Measurements from ENCODE around the gene ZBTB5. TPM values are rescaled to one million over a fixed set of nuclear protein-coding genes. Genes with fewer than 3 reads are reported as not detected.
"Not testable (repeated sequence)": the region's sequence is repeated elsewhere in the genome, so short reads cannot be mapped to it uniquely, and the experiment has no call there.

ZBTB5 gene
- total RNA-seq, 2 experiments from 2014 or later = 8.0 to 9.1 TPM

GRCh38 chr9:37485389-37486255, 20.4 kb upstream of the ZBTB5 start, which contains the start of gene POLR1E:
Gene POLR1E (plus strand): TSS chr9:37485948. CDS start chr9:37486048, 100 bp downstream.
- intact Hi-C loops (cut with DNase I, micrococcal nuclease) = loop anchor here (1.0 to 10.0 kb wide), 19 partner anchors 20 to 1291 kb away; partner anchors contain the start of genes EXOSC3 (in 2 of the 2), GRHPR (in 2 of the 2), SLC25A51 (in 2 of the 2) and TOMM5 (in 2 of the 2)
- Mint-ChIP-seq H3K9me3 (ENCODE audit: low read depth) (no peaks in the 10 kb centered on the region), H3K27me3 (peaks cover 7% of the 10 kb centered on the region), H3K27ac (peak within 1 kb of the TSS; percentile 93), H3K4me1 (peaks cover 41% of the 10 kb centered on the region), H3K4me3 (peak within 1 kb of the TSS; percentile 94), H3K36me3 (ENCODE audit: low read depth) (peaks cover 38% of the 10 kb centered on the region)
- POLR2A ChIA-PET = interaction anchor here (1.0 to 1.8 kb wide), 3 partner anchors 13 to 20 kb away, joined by 3 to 13 read pairs (median 4); partner anchors contain the start of gene ZBTB5
- DNase-seq (peak; percentile 98), ATAC-seq (peak; percentile 97)
- CTCF ChIA-PET = interaction anchor here (0.6 to 1.6 kb wide), 7 partner anchors 11 to 428 kb away, joined by 3 to 7 read pairs (median 3); no protein-coding TSS in a partner anchor

GRCh38 chr9:37480759-37481158, 15.5 kb upstream of the ZBTB5 start:
- no peaks in the 10 kb centered on the region for H3K9me3 Mint-ChIP-seq (ENCODE audit: low read depth)
- H3K27me3 Mint-ChIP-seq = peaks cover 22% of the 10 kb centered on the region
- ATAC-seq = no peak
- H3K4me1 Mint-ChIP-seq = peaks cover 10% of the 10 kb centered on the region
- H3K4me3 Mint-ChIP-seq = no peak overlapping the region
- intact Hi-C loops (cut with DNase I, micrococcal nuclease) = loop anchor here (10.0 kb wide), 4 partner anchors 274 to 1286 kb away; partner anchors contain the start of genes CLTA (in 1 of the 2), EXOSC3 (in 1 of the 2), SLC25A51 (in 1 of the 2) and TRMT10B (in 1 of the 2)
- ChIA-PET POLR2A (interaction anchor here (1.1 kb wide), 1 partner anchor 15 kb away, joined by 3 read pairs; no protein-coding TSS in a partner anchor), CTCF (interaction anchor here (1.0 to 4.6 kb wide), 4 partner anchors 11 to 422 kb away, joined by 3 to 15 read pairs (median 4); partner anchors contain the start of gene ZBTB5)
- H3K27ac Mint-ChIP-seq = no peak overlapping the region
- DNase-seq = no peak
- H3K36me3 Mint-ChIP-seq (ENCODE audit: low read depth) = no peaks in the 10 kb centered on the region

- H3K4me1 Mint-ChIP-seq; ATAC-seq; POLR2A ChIA-PET; H3K9me3 Mint-ChIP-seq (ENCODE audit: low read depth); H3K36me3 Mint-ChIP-seq (ENCODE audit: low read depth); H3K27ac Mint-ChIP-seq; DNase-seq; intact Hi-C loops (cut with DNase I, micrococcal nuclease); H3K4me3 Mint-ChIP-seq: not testable (repeated sequence)
- CTCF ChIA-PET = interaction anchor here (0.7 to 4.6 kb wide), 3 partner anchors 12 to 257 kb away, joined by 3 to 15 read pairs (median 3); partner anchors contain the start of gene ZBTB5
- H3K27me3 Mint-ChIP-seq = peaks cover 22% of the 10 kb centered on the region
These were observed 12.9 kb upstream of the ZBTB5 start for GRCh38 chr9:37477987-37478619.

GRCh38 chr9:37477443-37477842, 12.2 kb upstream of the ZBTB5 start:
- H3K9me3 Mint-ChIP-seq (ENCODE audit: low read depth); ATAC-seq; DNase-seq; H3K36me3 Mint-ChIP-seq (ENCODE audit: low read depth); intact Hi-C loops (cut with DNase I, micrococcal nuclease); H3K27ac Mint-ChIP-seq; H3K4me3 Mint-ChIP-seq; H3K4me1 Mint-ChIP-seq: not testable (repeated sequence)
- ChIA-PET CTCF (interaction anchor here (0.9 kb wide), 1 partner anchor 11 kb away, joined by 3 read pairs; no protein-coding TSS in a partner anchor), POLR2A (interaction anchor here (1.3 kb wide), 1 partner anchor 12 kb away, joined by 3 read pairs; the partner anchor contains the start of gene ZBTB5)
- peaks cover 22% of the 10 kb centered on the region for H3K27me3 Mint-ChIP-seq

GRCh38 chr9:37476930-37477329, 11.7 kb upstream of the ZBTB5 start:
- ATAC-seq (no peak), DNase-seq (no peak)
- no peak overlapping the region for H3K4me3 Mint-ChIP-seq
- no peaks in the 10 kb centered on the region for H3K36me3 Mint-ChIP-seq (ENCODE audit: low read depth)
- no peak overlapping the region for H3K27ac Mint-ChIP-seq
- peaks cover 22% of the 10 kb centered on the region for H3K27me3 Mint-ChIP-seq
- intact Hi-C loops (cut with DNase I, micrococcal nuclease) = no loop called here
- ChIA-PET CTCF (interaction anchor here (0.9 kb wide), 1 partner anchor 11 kb away, joined by 3 read pairs; no protein-coding TSS in a partner anchor), POLR2A (interaction anchor here (1.3 kb wide), 1 partner anchor 12 kb away, joined by 3 read pairs; the partner anchor contains the start of gene ZBTB5)
- H3K4me1 Mint-ChIP-seq = peaks cover 7% of the 10 kb centered on the region
- H3K9me3 Mint-ChIP-seq (ENCODE audit: low read depth) = peaks cover 3% of the 10 kb centered on the region

- POLR2A ChIA-PET = no interaction called here
- CTCF ChIA-PET = no interaction called here
- Mint-ChIP-seq H3K27ac (no peak overlapping the region), H3K4me1 (peaks cover 7% of the 10 kb centered on the region), H3K9me3 (ENCODE audit: low read depth) (peaks cover 3% of the 10 kb centered on the region), H3K27me3 (peaks cover 13% of the 10 kb centered on the region), H3K36me3 (ENCODE audit: low read depth) (no peaks in the 10 kb centered on the region), H3K4me3 (no peak overlapping the region)
- ATAC-seq (no peak), DNase-seq (no peak)
- intact Hi-C loops (cut with DNase I, micrococcal nuclease) = no loop called here
These were observed 9.2 kb upstream of the ZBTB5 start for GRCh38 chr9:37474438-37474837.

GRCh38 chr9:37473982-37474381, 8.7 kb upstream of the ZBTB5 start:
- H3K36me3 Mint-ChIP-seq (ENCODE audit: low read depth); ATAC-seq; H3K9me3 Mint-ChIP-seq (ENCODE audit: low read depth); POLR2A ChIA-PET; DNase-seq; H3K4me3 Mint-ChIP-seq; H3K4me1 Mint-ChIP-seq; H3K27ac Mint-ChIP-seq; CTCF ChIA-PET; intact Hi-C loops (cut with DNase I, micrococcal nuclease): not testable (repeated sequence)
- H3K27me3 Mint-ChIP-seq = peaks cover 10% of the 10 kb centered on the region

- CTCF ChIA-PET = interaction anchor here (0.8 kb wide), 1 partner anchor 61 kb away, joined by 3 read pairs; no protein-coding TSS in a partner anchor
- H3K4me1 Mint-ChIP-seq = peaks cover 7% of the 10 kb centered on the region
- intact Hi-C loops (cut with DNase I, micrococcal nuclease) = no loop called here
- ATAC-seq (peak; percentile 36), DNase-seq (no peak)
- H3K36me3 Mint-ChIP-seq (ENCODE audit: low read depth) = no peaks in the 10 kb centered on the region
- H3K9me3 Mint-ChIP-seq (ENCODE audit: low read depth) = peaks cover 3% of the 10 kb centered on the region
- peak overlapping the region; percentile 36 for H3K4me3 Mint-ChIP-seq
- peak overlapping the region; percentile 59 for H3K27ac Mint-ChIP-seq
- H3K27me3 Mint-ChIP-seq = peaks cover 4% of the 10 kb centered on the region
- POLR2A ChIA-PET = no interaction called here
These were observed 6.9 kb upstream of the ZBTB5 start for GRCh38 chr9:37471942-37472684.

GRCh38 chr9:37468620-37469019, 3.4 kb upstream of the ZBTB5 start:
- H3K36me3 Mint-ChIP-seq (ENCODE audit: low read depth) = peaks cover 6% of the 10 kb centered on the region

GRCh38 chr9:37467530-37467929, 2.3 kb upstream of the ZBTB5 start:
- ATAC-seq; CTCF ChIA-PET; H3K27ac Mint-ChIP-seq; POLR2A ChIA-PET; H3K27me3 Mint-ChIP-seq; DNase-seq; H3K9me3 Mint-ChIP-seq (ENCODE audit: low read depth); H3K4me3 Mint-ChIP-seq: not testable (repeated sequence)
- H3K36me3 Mint-ChIP-seq (ENCODE audit: low read depth) = peaks cover 13% of the 10 kb centered on the region
- intact Hi-C loops (cut with DNase I, micrococcal nuclease) = loop anchor here in 1 of 2 experiments (10.0 kb wide), 1 partner anchor 1653 kb away; the partner anchor contains the start of genes HINT2 and SPAG8
- peaks cover 32% of the 10 kb centered on the region for H3K4me1 Mint-ChIP-seq

More at GRCh38 chr9:37468620-37469019, 3.4 kb upstream of the ZBTB5 start:
- H3K27ac Mint-ChIP-seq = no peak overlapping the region
- H3K9me3 Mint-ChIP-seq (ENCODE audit: low read depth) = no peaks in the 10 kb centered on the region
- intact Hi-C loops (cut with DNase I, micrococcal nuclease) = loop anchor here in 1 of 2 experiments (10.0 kb wide), 1 partner anchor 1654 kb away; the partner anchor contains the start of genes HINT2 and SPAG8
- peaks cover 22% of the 10 kb centered on the region for H3K4me1 Mint-ChIP-seq
- ChIA-PET POLR2A (no interaction called here), CTCF (no interaction called here)
- no peak for DNase-seq
- no peaks in the 10 kb centered on the region for H3K27me3 Mint-ChIP-seq
- no peak overlapping the region for H3K4me3 Mint-ChIP-seq
- no peak for ATAC-seq
